HG03066 (cell line): ENCODE measurements around the gene IL17RD.

ENCODE experiments used
- ATAC-seq: cut with Tn5 transposase; IDR thresholded peaks from one replicate; pipeline ENCODE4 v1.9.1; 2021; ENCODE audit warnings: low read depth; ENCODE audit not compliant: unreplicated experiment

Gene IL17RD

DNA sequence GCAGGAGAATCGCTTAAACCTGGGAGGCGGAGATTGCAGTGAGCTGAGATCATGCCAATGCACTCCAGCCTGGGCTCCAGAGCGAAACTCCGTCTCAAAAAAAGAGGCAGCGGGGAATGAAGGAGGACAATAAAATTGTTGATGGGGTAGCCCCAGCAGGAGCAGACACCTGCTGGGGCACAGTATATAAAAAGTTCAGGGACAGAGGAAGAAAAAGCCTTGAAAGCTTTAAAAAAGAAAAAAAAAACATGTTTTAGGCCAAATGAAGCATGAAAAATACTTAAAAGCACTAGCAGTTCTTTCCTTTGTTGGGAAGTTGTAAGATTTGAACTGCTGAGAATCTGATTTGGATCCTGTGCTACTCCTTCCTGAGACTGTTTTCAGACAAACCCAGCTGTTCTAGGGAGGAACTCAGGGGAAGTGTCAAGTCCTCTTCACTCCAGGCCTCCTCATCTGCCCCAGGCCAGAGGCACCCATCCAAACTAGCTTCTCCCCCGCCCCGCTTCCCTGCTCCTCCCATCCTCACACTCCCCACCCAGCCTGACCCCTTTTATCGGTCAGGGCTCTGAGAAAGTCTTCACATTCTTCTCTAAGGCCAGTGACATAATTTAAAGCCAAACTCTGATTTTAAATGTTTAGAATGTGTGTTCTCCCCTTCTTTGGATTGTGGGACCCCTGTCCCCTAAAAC is 4.9 kb downstream of the IL17RD start:
- ATAC-seq: no peak

- ATAC-seq: no peak
Measured at GRCh38 chr3:57158813-57159738, 6.1 kb downstream of the IL17RD start.

- ATAC-seq: no peak
Measured at GRCh38 chr3:57158325-57158724, 6.8 kb downstream of the IL17RD start.

DNA sequence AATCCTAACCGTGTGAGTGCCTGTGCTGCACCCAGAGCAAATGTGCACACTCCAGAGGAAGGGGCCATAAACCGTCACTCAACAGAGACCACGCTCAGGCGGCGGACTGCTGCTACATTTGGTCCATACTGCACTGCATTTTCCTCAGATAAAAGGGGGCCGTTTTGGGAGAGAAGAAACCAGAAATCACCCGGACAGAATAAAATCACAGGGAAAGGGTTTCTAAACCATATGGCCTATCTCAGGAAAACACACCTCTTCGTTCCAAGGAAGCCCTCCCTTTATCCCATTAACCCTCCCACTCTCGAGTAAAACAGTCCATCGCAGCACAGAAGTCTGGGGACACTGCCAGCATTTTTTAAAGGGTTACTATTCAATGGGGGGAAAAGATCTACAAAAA is 7.6 kb downstream of the IL17RD start:
- no peak for ATAC-seq

GRCh38 chr3:57155310-57155643 is 9.9 kb downstream of the IL17RD start:
- ATAC-seq: no peak

- no peak for ATAC-seq
Measured at GRCh38 chr3:57154470-57155309, 10.5 kb downstream of the IL17RD start.

DNA sequence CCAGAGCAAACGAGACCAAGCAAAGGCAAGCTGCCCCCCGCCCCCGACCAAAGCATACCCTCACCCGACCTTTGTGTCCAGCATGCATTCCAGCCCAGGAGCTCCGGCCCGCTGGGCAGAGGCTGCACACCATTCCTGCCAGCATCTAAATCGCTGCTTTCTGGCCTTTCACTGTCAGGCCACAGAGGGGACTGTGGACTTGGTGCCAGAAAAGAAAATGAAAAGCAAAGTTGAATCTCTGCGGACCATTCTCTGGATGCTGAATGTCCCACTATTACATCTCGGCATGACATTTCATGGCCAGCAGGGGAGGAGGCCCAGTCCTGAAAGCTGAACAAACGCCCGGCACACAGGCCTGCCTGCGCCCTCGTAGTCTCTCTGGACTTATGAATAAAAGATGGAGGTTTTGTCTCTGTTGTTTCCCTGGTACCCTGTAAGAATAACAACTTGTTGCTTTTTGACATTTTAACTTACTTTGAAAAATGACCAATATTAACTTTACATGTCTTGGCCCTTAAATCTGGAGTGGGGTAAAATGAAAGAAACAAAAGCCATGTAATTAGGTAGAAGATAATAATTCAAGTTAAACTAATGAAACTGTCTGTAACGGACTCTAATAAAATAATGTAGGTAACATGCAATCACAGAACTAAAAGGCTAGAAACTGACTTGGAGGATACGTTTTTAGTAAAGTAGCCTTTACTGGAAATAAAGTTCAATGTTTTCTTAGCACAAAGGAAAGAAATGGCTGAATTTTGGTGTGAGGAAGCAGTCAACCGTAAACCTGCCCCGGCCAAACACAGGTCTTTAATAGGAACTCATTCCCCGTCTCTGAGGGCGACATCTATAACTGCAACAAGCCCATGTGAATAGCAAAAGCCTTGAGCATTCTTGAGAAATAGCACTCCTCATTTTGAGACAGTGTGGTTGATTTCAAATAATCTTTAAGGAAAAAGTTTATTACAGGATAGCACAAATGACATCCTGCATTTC is 12.7 kb downstream of the IL17RD start:
- no peak for ATAC-seq

- ATAC-seq: no peak
Measured at GRCh38 chr3:57151749-57152148, 13.4 kb downstream of the IL17RD start.

- no peak for ATAC-seq
Measured at GRCh38 chr3:57151021-57151449, 14.1 kb downstream of the IL17RD start.

- ATAC-seq: no peak
Measured at GRCh38 chr3:57150113-57150581, 15.0 kb downstream of the IL17RD start.

GRCh38 chr3:57147071-57147470 is 18.1 kb downstream of the IL17RD start:
- ATAC-seq: no peak

DNA sequence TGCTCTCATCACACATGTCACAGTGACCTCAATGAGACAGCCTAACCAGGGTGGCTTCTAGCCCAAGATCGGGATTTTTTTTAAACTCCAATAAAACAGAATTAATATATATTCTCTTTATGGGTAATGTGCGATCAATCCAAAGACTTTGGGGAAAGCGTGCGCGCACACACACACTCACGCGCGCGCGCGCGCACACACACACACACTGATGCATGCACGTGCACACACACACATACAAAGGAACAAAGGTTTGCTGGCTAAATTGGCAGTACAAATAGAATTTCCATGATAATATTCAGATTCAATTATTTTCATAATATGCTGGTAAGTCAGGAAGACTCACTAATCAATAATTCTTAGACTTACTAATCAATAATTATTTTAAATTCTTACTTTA is 19.3 kb downstream of the IL17RD start:
- no peak for ATAC-seq

GRCh38 chr3:57144952-57145351 is 20.2 kb downstream of the IL17RD start:
- ATAC-seq: no peak

DNA sequence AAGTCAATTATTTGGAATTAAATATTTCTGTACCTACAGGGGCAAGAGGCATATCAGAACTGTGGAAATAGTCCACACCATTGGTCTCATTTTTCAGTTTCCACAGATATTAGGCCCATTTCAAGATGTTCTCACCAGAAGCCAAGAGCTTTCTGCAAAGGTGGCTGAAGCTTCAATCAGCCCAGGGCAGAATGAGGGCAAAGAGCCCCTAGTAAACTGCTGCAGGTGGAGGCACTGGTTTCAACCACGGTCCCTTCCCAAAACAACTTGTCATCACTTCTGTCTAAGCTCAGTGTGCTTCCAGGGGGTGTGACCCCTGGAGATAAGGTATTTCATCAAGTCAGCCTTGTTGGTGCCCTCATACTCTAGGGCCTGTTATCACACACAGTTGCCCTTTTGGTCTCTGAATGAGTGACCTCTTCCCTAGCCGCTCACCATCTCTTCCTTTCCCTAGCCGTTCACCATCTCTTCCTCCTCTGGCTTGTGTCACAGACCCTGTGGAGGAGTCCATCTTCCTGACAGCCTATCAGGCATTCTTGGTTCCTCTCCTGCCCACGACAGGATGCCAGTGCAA is 21.2 kb downstream of the IL17RD start:
- no peak for ATAC-seq

- no peak for ATAC-seq
Measured at GRCh38 chr3:57142411-57142723, 22.8 kb downstream of the IL17RD start.

- ATAC-seq: no peak
Measured at GRCh38 chr3:57141719-57142410, 23.3 kb downstream of the IL17RD start.

- ATAC-seq: no peak
Measured at GRCh38 chr3:57140894-57141293, 24.3 kb downstream of the IL17RD start.

DNA sequence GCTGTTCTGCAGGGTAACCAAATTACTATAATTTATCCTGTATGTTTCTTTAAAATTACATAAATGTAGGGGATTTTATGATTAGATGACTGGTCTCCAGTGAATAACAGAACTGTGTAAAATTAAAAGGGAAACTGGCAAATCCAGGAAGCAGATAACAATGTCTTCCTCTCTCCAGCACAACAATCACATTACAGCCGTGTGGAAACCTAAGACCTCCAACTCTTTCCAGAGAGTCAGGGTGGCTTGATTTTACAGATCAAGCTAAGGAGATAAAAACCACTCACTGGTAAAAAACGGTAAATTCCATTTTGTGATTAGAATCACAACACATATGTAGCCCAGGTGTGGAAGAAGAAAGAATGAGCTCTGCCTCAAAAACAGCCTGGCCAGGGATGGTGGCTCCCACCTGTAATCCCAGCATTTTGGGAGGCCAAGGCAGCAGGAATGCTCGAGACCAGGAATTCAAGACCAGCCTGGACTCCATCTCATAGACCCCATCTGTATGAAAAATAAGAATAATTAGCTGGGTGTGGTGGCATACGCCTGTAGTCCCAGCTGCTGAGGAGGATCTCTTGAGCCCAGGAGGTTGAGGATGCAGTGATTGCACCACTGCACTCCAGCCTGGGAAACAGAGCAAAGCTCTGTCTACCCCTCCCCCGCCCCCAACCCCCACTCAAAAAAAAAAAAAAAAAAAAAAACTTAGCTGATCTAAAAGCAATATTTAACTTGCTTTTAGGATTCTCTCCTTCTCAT is 29.0 kb downstream of the IL17RD start:
- ATAC-seq: no peak
